ENCODE measurements around the gene ZBBX.

The ZBBX gene

DNA sequence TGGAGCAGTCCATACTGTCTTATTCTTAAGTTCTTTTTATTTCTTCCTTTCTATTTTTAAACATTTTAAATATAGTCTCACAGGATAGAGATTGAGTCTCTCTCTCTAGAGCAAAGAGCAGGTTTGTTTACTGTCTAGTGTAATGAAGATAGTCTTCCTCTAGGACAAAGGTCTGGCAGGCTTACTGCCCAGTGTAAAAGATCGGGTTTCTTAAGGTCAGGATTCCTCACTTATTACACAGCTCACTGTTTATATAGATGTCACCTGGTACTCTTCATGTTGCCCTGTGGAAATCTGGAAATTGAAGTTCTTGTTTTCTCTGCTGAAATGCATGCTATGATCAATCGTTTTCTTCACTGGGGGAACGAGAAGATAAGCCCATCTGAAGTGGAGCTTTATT is 76.0 kb downstream of the ZBBX start:
- no peak for DNase-seq

GRCh38 chr3:167302678-167303077 is 77.4 kb downstream of the ZBBX start:
- DNase-seq = no peak

GRCh38 chr3:167300207-167300606 is 79.9 kb downstream of the ZBBX start:
- no peak for DNase-seq

DNA sequence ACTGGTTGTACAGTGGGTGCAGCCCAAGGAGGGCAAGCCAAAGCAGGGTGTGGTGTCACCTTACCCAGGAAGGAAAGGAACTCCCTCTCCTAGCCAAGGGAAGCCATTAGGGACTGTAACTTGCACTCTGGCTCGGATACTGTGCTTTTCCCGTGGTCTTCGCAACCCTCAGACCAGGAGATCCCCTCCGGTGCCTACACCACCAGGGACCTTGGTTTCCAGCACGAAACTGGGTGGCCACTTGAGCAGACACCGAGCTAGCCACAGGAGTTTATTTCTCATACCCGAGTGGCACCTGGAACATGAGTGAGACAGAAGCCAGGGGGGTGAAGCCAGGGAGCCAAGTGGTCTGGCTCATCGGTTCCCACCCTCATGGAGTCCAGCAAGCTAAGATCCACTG is 90.7 kb downstream of the ZBBX start:
- no peak for DNase-seq

DNA sequence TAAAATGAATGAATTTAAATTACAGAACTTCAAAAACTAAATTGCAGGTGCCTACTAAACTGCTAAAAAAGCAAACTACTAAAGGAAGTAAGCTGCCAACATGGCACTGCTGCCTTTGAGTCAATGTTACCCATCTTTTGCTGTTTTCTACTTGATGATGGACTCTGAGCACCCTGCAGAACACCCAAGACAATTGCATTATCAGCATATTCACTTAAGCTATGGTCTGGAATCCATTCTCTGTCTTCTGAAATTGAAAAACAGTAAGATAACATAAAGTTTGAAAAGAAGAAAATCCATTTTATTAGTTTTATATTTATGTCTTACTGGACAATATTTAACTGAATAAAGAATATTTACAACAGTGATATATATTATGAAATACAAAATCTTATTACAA is 91.4 kb downstream of the ZBBX start:
- DNase-seq = no peak

DNA sequence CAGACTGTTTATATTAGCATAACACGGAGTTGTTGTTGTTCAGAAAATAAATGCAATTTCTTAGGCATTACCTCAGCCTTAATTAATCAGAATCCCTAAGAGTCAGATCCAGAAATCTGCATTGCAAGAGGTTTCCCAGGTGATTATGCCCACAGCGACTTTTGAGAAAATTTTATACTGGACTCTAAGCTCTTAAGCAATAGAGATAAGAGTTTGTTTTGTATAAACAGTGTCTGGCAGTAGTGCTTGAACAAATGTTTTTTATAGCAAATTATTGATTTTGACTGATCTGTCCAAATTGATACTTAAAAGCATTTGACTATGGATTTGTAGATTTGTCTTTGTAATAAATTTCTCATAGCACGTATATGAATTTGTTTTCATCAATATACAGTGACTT is 92.8 kb downstream of the ZBBX start:
- DNase-seq = no peak

- DNase-seq = no peak
These were observed 105.8 kb downstream of the ZBBX start for GRCh38 chr3:167274141-167274874.

DNA sequence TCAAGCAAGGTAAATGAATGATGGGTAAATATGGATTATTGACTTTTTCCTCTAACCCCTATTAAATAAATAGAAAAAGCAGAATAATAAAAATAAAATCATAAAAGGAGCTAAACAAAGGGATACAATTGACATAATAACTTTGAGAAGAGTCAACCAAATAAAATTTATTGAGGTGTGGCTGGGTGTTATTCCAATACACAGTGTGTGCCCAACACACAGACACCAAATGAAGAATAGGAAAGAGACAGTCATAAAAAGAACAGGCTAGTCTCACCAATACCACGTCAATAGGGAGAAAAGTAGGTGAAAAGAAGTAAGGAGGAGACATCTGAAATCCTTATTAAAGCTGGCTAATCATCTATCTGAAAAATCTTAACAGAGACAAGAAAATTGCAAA is 127.1 kb downstream of the ZBBX start:
- no peak for DNase-seq

DNA sequence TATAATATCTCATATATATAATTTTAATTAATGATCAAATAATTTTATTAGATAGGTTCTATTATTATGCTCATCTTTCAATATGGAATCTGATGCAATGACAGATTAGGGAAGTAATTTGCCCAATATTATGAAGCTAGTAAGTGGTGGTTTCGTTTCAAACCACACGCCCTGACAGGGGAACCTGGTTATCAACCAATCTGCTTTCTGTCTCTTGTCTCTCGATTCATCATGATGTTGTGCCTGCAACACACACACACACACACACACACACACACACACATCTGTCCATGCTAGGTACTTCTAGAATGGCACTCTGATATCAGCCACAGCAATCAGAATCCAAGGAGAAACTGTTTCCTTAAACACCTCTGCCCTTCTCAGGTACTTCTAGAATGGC is 128.4 kb downstream of the ZBBX start:
- DNase-seq = no peak

DNA sequence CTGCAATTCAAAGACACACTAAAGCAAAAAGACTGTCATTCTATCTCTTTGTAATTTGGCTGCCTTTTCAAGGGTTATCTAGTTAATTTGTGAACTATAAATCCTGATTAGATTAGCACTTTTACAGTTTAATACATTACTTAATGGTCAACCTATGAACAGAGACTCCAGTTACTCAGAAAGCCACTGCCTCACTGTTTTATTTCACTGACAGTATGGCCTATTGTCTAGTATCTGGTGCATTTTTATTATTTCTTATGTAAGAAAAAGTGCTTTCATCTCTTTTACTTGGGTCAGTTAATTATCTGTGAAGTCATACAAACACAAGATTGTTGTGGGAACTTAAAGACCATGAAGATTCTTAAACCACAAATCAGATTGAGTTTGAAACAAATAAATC is 133.8 kb downstream of the ZBBX start:
- no peak for DNase-seq

DNA sequence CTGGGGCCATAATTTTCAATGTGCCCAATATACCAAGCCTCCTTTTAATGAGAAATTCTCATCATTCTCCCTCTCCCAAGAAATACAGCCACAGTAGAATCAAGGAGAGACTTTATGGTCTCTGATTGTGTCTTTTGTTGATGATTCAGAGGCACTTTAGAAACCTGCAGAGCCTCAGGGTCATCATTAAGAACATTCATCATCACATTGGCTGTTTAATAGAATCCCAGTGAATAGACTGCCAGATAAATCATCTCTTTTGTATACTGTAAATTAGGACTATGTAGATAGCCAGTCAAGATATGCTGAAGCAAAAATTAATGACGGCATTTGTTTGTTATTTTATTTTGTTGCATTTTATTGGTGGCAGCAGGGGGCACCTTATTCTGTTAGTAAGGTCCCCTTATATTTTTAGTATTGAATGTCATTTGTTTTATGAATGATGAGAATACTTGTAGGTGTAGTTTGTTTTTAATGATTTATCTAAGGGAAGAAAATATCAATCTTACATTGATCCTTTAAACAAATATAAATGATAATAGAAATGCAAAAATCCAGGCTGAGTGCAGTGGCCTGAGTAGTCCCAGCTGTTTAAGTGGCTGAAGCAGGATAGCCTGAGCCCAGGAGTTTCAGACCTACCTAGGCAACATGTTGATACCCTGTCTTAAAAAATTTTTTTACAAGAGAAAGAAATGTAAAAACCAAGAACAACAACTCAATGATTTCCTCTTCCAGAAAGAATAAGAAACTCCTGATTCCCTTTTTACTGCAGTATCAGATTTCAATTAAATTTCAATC is 138.8 kb downstream of the ZBBX start:
- no peak for DNase-seq

GRCh38 chr3:167228135-167228534 is 152.0 kb downstream of the ZBBX start:
- peak; percentile 15 for DNase-seq

GRCh38 chr3:167225821-167226220 is 154.3 kb downstream of the ZBBX start:
- DNase-seq = no peak

DNA sequence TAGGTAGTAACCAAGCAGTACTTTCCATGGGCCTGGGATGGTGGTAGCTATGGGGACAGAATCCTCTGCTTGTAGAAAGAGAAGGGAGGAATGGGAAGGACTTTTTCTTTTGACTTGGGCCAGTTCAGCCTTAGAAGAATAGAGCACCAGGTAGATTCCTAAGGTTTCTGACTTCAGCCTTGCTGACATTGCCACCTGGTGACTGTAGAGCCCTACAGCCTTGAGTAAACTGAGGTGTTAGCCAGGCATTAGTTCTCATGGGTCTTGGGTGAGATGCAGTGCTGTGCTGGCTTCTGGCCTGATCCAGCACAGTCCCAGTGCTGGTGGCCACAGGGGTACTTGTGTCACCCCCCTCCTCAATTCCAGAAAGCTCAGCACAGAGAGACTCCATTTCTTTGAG is 171.1 kb downstream of the ZBBX start:
- no peak for DNase-seq

DNA sequence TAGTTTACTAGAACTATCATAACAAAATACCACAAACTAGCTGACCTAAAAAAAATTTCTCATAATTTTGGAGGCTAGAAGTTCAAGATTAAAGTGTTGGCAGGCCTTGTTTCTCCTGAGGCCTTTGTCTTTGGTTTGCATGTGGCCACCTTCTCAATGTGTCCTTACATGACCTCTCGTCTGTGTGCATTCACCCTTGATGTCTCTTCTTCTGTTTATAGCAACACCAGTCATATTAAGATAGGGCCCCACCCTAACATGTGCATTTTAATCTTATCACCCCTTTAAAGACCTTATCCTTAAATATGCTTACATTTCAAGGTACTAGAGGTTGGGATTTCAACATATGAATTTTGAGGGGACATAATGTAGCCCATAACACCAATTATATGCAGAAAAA is 177.0 kb downstream of the ZBBX start:
- DNase-seq = no peak

- no peak for DNase-seq
These were observed 181.0 kb downstream of the ZBBX start for GRCh38 chr3:167198949-167199600.
